Breast epithelium (tissue), 3 donors: ENCODE results near the gene DHRS3.

ENCODE experiments used
- POLR2A ChIP-seq: fragments of 450-650 bp; IDR thresholded peaks from one replicate; pipeline ENCODE4 v1.6.1; 2016; ENCODE audit warnings: antibody characterized with exemption, mild to moderate bottlenecking, moderate library complexity
- POLR2AphosphoS5 ChIP-seq, 3 donors: sonication (generic); formaldehyde crosslinking; IDR thresholded peaks; one replicate each; pipeline ENCODE4 v1.6.1; 2017; ENCODE audit warnings: antibody characterized with exemption in 3 of 3

DNA sequence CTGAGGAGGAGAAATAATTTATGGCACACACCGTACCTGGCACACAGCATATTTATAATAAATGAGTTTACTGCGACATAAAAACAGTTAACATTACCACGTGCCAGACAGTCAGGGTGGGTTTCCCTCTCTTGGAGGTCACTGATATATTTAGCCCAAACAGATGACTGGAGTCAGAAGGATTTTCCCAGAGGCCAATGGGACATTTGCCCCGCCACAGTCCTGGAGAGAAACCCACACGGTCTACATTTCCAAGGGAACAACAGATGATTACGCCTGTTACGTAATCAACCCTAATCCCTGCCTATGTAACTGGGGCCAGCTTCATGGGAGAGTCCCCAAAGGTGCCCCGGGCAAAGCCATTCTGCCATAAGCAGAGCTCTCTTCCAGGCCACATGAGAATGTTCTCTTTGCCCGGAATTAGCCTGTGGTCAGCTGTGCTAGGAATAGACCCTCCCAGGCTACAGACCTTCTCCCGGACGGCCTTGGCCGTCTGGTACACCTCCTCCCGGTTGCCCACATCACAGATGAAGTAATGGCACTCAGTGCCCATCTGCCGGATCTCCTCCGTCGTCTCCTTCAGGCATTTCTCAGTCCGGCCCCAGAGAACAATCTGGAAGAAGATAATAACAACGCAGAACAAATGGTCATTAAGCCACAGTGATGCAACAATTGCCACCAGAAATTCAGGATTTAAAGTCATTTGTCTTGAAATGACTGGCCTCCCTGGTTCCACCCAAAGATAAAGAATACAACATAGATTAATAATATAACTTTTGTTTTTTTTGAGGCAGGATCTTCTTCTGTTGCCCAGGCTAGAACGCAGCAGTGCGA, 37.7 kb downstream of the DHRS3 start:
- peak in 2 of 3 donors; percentile 37 to 44 for TF ChIP-seq POLR2AphosphoS5 (IDR thresholded peaks at IDR 0.05)
- no peak for TF ChIP-seq POLR2A
